GM20431 (cell line): ENCODE results near the gene GPX7.

Experiments used
- in situ Hi-C: fragments of 300-500 bp; cut with MseI, MboI; formaldehyde crosslinking; loops from one replicate; pipeline ENCODE4 v1.15.0; 2020; ENCODE audit warnings: low sequenced_read_pairs; ENCODE audit not compliant: unreplicated experiment

Gene GPX7

GRCh38 chr1:52585474-52585873 is 16.7 kb upstream of the GPX7 start:
- in situ Hi-C loops = no loop called here

- in situ Hi-C loops = no loop called here
Observed at GRCh38 chr1:52588027-52588426, 14.1 kb upstream of the GPX7 start.

DNA sequence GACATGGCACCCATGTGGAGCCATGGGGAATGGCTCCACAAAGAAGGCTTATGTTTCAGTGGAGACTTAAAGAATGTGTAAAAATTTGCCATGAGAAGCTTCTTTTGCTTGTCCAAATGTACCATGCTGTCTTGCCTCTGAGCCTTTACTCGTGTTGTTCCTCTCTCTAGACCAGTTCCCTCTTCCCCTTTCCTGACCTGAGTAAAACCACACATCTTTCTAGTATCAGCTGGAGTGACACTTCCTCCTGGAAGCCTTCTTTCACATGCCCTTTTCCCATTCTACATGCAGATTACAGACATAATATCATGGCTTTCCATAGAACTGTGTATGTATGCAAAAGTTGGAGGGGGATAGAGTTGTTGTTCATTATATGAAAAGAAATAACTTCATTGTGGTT is 13.6 kb upstream of the GPX7 start:
- in situ Hi-C loops = no loop called here

DNA sequence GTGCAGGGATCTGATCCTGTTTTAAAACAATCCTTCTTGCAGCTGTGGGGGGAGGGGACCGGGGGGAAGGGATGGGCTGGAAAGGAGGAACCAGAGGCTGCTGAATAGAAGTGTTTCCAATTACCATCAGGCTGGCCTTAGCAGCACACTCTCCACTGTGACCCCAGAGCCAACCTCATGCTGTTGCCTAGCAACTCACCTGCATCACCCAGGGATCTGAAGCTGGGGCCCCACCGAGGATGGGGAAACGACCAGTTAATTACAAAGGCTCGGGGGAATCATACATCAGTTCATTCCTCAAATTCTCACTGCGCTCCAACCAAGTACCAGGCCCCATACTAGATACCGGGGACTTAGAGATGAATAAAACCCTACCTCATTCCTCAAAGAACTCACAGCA is 11.9 kb upstream of the GPX7 start:
- in situ Hi-C loops = no loop called here

- in situ Hi-C loops = no loop called here
Observed at GRCh38 chr1:52592637-52593323, 9.4 kb upstream of the GPX7 start.

- in situ Hi-C loops = no loop called here
Observed at GRCh38 chr1:52593495-52593894, 8.7 kb upstream of the GPX7 start.

DNA sequence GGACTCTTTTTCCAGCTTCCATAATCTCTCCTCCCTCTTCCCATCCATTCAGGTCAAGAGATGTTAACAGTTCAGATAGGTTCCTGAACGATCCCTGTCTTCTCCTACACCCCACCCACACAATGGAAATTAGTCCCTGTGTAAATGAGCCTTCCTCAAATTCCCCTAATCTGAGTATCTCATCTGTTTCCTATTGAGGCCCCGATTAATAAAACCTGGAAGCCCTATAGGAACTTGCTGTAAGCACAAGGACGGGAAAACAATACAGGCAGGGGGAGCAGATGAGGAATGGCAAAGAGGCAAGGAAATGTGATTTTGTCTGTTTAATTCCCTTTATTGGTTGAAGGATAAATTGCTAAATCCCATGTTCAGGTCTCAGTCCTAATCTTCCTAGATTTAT is 7.1 kb upstream of the GPX7 start:
- in situ Hi-C loops = no loop called here

- in situ Hi-C loops = no loop called here
Observed at GRCh38 chr1:52597912-52598311, 4.3 kb upstream of the GPX7 start.

- in situ Hi-C loops = no loop called here
Observed at GRCh38 chr1:52598729-52599128, 3.4 kb upstream of the GPX7 start.

DNA sequence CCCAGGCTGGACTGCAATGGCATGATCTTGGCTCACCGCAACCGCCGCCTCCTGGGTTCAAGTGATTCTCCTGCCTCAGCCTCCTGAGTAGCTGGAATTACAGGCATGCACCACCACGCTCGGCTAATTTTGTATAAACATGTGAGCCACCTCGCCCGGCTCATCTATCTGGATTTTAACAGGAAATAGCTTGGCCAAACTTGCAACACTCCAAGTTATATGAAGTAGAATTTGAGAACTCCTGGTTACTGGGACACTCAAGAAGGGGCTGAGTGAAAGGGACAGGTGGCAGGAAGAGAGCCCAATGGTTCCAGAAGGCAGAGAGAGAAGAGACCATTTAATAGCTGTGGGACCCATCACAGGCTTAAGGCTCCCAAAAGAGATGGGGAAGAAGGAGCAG is 2.9 kb upstream of the GPX7 start:
- in situ Hi-C loops = no loop called here

GRCh38 chr1:52600533-52601179 is 1.5 kb upstream of the GPX7 start:
- in situ Hi-C loops = no loop called here

GRCh38 chr1:52601519-52601918 is 652 bp upstream of the GPX7 start:
- in situ Hi-C loops = no loop called here

DNA sequence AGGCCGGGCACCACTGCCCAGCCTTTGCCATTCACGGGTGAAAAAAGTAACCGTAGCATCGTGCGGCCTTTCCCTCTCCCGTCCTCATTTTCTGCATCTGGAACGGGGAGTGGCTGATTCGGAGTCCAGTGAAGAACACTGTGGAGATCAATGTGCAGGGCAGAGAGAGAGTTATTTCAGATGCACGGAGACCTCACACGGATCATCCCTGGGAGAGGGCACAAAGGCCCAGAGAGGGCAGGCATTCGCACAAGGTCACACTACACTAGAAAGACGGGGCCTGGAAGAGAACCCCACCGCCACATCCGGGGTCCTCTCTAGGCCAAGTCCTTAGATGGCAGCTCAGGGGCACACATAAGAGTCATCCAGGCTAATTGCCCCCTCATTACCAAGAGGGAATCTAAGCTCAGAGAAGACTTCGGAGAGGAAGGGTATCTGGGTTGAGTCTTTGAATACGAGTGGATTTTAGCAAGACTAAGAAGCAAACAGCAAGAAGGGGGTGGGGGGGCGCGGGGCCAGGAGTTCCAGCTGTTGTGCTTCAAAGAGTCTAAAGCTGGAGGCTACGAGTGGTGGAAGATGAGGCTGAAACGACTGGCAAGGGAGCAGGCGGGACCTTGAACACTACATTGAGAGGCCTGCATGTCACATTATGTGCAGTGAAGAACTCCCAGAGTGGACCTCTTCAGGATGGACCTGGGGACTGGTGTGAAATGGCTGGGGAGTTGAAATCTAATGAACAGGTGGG is 857 bp downstream of the GPX7 start:
- in situ Hi-C loops = no loop called here

DNA sequence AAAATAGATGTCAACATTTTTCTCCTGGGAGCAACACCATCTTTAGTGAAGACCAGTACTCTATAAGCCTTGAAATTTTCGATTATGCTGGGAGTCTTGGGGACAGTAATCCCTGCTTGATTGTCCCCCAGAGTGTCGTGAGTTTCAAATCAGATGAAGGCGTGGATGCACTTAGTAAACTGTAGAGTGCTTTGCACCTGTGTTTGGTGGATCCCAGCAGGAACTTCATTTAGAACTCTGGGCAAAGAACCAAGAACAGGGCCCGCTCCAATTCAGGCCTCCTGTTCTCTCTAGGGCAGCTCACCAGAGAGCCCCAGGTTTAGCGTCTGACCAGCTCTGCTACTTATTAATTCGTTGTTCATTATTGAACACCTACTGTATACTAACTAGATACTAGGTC is 1.5 kb downstream of the GPX7 start:
- in situ Hi-C loops = no loop called here

DNA sequence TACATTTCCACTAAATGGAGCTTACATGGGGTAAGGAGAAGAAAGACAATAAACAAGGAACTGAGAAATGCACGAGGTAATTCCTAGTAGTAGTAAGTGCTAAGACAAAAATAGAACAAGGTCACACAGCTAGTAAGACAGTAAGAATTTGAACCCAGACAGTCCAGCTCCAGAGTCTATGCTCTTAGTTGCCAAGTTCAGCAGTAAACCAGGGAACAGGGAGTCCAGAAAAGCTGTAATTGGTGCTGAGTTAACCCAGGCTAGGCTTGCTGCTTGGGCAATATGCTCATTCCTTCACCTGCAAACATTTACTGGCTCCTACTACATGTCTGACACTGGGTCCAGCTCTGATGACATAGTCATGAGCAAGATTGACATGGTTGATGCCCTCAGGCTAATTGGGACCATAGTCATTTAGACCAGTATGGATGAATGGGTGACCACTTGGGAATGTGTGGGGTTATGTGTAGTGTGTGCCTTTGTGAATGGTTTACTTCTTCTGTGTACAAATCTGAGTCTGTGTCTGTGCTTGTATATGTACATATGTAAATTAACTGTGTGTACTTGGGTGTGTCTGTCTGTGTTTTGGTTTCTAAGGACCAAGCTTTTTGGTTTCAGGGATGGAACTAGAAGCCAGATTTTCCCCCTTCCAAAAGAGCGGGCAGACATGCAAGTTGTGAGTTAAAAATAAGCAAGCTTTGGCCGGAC is 2.0 kb downstream of the GPX7 start:
- in situ Hi-C loops = no loop called here

DNA sequence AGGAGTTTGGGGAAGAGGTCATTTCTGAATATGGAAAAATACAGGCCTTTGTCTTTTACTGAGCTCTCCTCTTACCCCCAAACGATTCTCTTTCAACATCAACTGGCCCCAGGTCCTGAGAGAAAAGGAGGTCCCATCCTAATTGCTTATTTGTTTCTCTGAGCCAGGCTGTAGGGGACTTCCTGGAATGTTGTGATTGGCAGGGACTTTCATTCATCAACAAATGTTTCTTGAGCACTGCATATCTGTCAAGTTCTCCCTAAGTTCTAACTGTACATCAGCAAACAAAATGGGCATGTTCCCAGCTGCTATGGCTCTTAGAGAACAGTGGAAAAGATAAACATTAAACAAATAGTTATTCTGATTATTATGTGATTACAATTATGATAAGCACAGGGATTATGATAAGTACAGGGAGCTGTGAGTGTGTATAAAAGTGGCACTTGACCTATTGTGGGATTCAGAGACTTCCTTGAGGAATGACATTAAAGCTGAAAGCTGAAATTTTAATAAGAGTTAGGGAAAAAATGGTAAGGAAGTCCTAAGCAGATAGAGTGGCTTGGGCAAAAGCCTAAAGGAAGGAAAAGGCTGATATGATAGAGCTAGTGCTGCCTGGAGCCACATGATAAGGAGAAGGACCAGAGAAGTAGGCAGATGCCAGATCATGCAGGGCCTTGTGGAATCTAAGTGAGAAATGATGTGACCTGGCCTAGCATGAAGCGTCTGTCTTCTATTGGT is 11.6 kb downstream of the GPX7 start:
- in situ Hi-C loops = no loop called here

GRCh38 chr1:52614671-52615070 is 12.5 kb downstream of the GPX7 start:
- in situ Hi-C loops = no loop called here

GRCh38 chr1:52615489-52616042 is 13.4 kb downstream of the GPX7 start:
- in situ Hi-C loops = no loop called here

- in situ Hi-C loops = no loop called here
Observed at GRCh38 chr1:52621950-52622349, 19.8 kb downstream of the GPX7 start.

DNA sequence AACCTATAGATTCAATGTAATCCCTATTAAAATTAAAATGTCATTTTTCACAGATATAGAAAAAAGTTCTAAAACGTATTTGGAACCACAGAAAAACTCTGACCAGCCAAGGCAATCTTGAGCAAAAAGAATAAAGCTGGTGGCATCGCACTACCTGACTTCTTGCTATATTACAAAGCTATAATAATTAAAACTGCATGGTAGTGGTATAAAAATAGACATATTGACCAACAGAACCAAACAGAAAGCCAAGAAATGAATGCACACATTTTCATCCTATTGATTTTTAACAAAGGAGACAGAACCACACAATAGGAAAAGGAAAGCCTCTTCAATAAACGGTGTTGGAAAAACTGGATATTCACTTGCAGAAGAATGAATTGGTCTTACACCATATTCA is 21.6 kb downstream of the GPX7 start:
- in situ Hi-C loops = no loop called here
